ENCODE results near the gene UNC5C. TPM values are rescaled to one million over a fixed set of nuclear protein-coding genes. Genes with fewer than 3 reads are reported as not detected.
A peak's percentile ranks its signal among the peaks of the same experiment; 100 is the strongest.

The UNC5C gene
- total RNA-seq, 1 donor from 2014 or later, result not detected

GRCh38 chr4:95560774-95561173, 12.0 kb upstream of the UNC5C start:
- no peak for TF ChIP-seq CTCF (IDR thresholded peaks at IDR 0.05; ENCODE audit: insufficient read depth, low read length, severe bottlenecking)
- FAIRE-seq (no peak), DNase-seq (ENCODE audit: low read depth) (no peak)
- H3K27me3 ChIP-seq (ENCODE audit: control insufficient read depth, insufficient read depth, low read length), result no peaks in the 10 kb centered on the region
- H3K36me3 ChIP-seq (ENCODE audit: control insufficient read depth, insufficient read depth, low read length), result no peaks in the 10 kb centered on the region
- no peak overlapping the region for H3K4me3 ChIP-seq (ENCODE audit: low read depth, low read length)

GRCh38 chr4:95556207-95556859, 7.6 kb upstream of the UNC5C start:
- DNase-seq (ENCODE audit: low read depth) (peak; percentile 78), FAIRE-seq (no peak)
- no peak for TF ChIP-seq CTCF (IDR thresholded peaks at IDR 0.05; ENCODE audit: insufficient read depth, low read length, severe bottlenecking)
- Histone ChIP-seq H3K4me3 (ENCODE audit: low read depth, low read length) (no peak overlapping the region), H3K27me3 (ENCODE audit: control insufficient read depth, insufficient read depth, low read length) (peaks cover 1% of the 10 kb centered on the region), H3K36me3 (ENCODE audit: control insufficient read depth, insufficient read depth, low read length) (no peaks in the 10 kb centered on the region)

GRCh38 chr4:95552942-95553550, 4.3 kb upstream of the UNC5C start:
- FAIRE-seq (no peak), DNase-seq (ENCODE audit: low read depth) (no peak)
- no peaks in the 10 kb centered on the region for H3K36me3 ChIP-seq (ENCODE audit: control insufficient read depth, insufficient read depth, low read length)
- no peak for TF ChIP-seq CTCF (IDR thresholded peaks at IDR 0.05; ENCODE audit: insufficient read depth, low read length, severe bottlenecking)
- peaks cover 24% of the 10 kb centered on the region for H3K27me3 ChIP-seq (ENCODE audit: control insufficient read depth, insufficient read depth, low read length)
- no peak overlapping the region for H3K4me3 ChIP-seq (ENCODE audit: low read depth, low read length)

- H3K27me3 ChIP-seq (ENCODE audit: control insufficient read depth, insufficient read depth, low read length), result peaks cover 32% of the 10 kb centered on the region
- H3K36me3 ChIP-seq (ENCODE audit: control insufficient read depth, insufficient read depth, low read length), result no peaks in the 10 kb centered on the region
- no peak for TF ChIP-seq CTCF (IDR thresholded peaks at IDR 0.05; ENCODE audit: insufficient read depth, low read length, severe bottlenecking)
- no peak for DNase-seq (ENCODE audit: low read depth)
- H3K4me3 ChIP-seq (ENCODE audit: low read depth, low read length), result no peak overlapping the region
- FAIRE-seq, result no peak
Measured at GRCh38 chr4:95551653-95552052, 2.9 kb upstream of the UNC5C start.

- no peak for TF ChIP-seq CTCF (IDR thresholded peaks at IDR 0.05; ENCODE audit: insufficient read depth, low read length, severe bottlenecking)
- Histone ChIP-seq H3K36me3 (ENCODE audit: control insufficient read depth, insufficient read depth, low read length) (no peaks in the 10 kb centered on the region), H3K4me3 (ENCODE audit: low read depth, low read length) (no peak overlapping the region), H3K27me3 (ENCODE audit: control insufficient read depth, insufficient read depth, low read length) (peaks cover 32% of the 10 kb centered on the region)
- FAIRE-seq (no peak), DNase-seq (ENCODE audit: low read depth) (no peak)
Measured at GRCh38 chr4:95550115-95550987, 1.6 kb upstream of the UNC5C start.

Measured in bronchial epithelial cell (primary cell).